Mesodermal cell (in vitro differentiated cells): ENCODE results near the gene SFXN2. TPM values are rescaled to one million over a fixed set of nuclear protein-coding genes. Genes with fewer than 3 reads are reported as not detected.
"Not testable (repeated sequence)": the region's sequence is repeated elsewhere in the genome, so short reads cannot be mapped to it uniquely, and the experiment has no call there.

Experiments
- H3K27ac ChIP-seq: 2 replicates; pipeline ENCODE4 v1.7.0; 2013; ENCODE audit warnings: mild to moderate bottlenecking, low read depth, low read length, moderate library complexity; ENCODE audit not compliant: severe bottlenecking
- H3K36me3 ChIP-seq: 2 replicates; pipeline ENCODE4 v1.7.1; 2013; ENCODE audit warnings: mild to moderate bottlenecking, low read length, moderate library complexity; ENCODE audit not compliant: control insufficient read depth, insufficient read depth
- H3K4me1 ChIP-seq: one replicate; pipeline ENCODE4 v1.7.1; 2013; ENCODE audit warnings: mild to moderate bottlenecking, low read length; ENCODE audit not compliant: insufficient read depth, control insufficient read depth, poor library complexity, severe bottlenecking
- H3K4me3 ChIP-seq: 2 replicates; pipeline ENCODE4 v1.7.0; 2013; ENCODE audit warnings: low read length, control low read depth, mild to moderate bottlenecking; ENCODE audit not compliant: insufficient read depth, poor library complexity, severe bottlenecking; ENCODE audit errors: extremely low read depth
- H3K9me3 ChIP-seq: 2 replicates; pipeline ENCODE4 v1.7.1; 2013; ENCODE audit warnings: mild to moderate bottlenecking, low read length, moderate library complexity; ENCODE audit not compliant: control insufficient read depth
- WGBS, 2 experiments: methylation state at CpG; one replicate each; pipeline ENCODE4 v1.1.5; 2013; ENCODE audit warnings: missing lambda C conversion rate in 2 of 2; ENCODE audit not compliant: insufficient coverage in 2 of 2; 5-methylcytosine and 5-hydroxymethylcytosine counted together
- polyA plus RNA-seq, 2 experiments: library from polyadenylated mRNA; stranded (reverse); fragments of 50-300 nt; gene quantifications; one replicate each; pipeline ENCODE4 v1.2.3, GENCODE V29; 2013

Gene SFXN2
- polyA plus RNA-seq (2013, experiment 1 of 2): 6.2 TPM
- polyA plus RNA-seq (2013, experiment 2 of 2): 4.7 TPM

DNA sequence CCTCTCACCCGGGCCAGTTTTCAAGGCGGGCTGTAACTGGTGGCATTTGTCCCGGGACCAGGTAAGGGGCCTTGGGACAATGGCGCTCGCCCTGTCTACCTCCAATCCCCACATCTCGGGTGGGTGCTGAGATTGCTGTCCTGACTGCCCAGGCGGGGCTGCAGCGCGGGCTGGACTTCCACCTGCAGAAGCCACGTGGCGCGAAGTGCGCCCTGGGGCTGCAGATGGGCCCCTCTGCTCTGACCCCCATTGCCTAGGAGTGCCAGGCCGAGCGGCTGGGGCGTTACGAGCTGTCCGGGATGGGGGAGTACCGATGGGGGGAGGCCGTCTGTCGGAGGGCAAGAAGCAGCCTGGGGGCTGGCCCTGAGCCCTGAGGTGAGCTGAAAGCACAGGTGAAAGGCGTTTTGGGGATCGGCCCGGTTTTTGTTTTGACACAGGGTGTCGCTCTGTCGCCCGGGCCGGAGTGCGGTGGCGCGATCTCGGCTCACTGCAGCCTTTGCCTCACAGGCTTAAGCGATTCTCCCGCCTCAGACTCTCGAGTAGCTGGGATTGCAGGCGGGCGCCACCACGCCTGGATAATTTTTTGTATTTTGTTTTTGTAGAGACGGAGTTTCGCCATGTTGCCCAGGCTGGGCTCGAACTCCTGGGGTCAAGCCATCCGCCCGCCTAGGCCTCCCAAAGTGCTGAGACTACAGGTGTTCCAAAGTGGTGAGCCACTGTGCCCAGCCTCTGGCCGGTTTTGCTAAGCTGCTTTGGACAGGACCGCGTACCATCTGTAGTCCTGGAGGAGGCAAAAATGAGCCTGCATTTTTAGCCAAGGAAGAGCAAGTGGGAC lies at the start of gene SFXN2:
SFXN2 (plus strand) TSS at position 16 of the 835 bp plus-strand sequence. CDS start 12,001 bp downstream, outside the sequence.
- WGBS, 2 experiments: 4% methylated on average over 36 to 43 of the region's 46 CpGs
- Histone ChIP-seq H3K36me3 (no peaks in the 10 kb centered on the region), H3K9me3 (no peaks in the 10 kb centered on the region), H3K4me1 (peaks cover 41% of the 10 kb centered on the region), H3K27ac (peak within 1 kb of the TSS; percentile 87), H3K4me3 (peak within 1 kb of the TSS; percentile 64)

DNA sequence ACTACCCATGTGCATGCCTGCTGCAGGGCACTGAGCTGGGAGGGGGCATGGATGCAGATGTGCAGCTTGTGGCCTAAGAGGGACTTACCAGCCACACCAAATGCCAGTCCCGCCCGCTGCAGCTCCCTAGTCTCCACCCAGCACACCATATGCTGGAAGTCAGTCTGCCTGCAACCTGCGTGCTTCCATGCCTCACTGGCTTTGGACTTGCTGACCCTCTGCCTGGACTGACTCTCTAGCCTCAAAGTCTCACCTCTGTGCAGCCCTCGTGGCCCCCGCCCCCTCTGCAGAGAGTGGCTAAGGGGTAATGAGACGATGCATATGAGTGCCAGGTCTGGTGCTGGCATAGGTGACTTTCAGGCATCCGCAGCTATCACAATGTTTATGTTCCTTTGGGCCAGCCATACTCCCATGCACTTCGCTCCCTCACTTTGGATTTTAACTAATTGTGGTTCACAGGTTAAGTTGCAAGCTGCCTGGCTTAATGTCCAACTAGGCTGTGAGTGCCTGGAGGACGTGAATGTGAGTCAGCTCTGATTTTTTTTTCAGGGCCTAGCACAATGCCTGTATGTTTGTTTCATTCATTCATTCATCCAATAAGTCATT lies 48.4 kb upstream of the SFXN2 start:
- peaks cover 36% of the 10 kb centered on the region for H3K4me1 ChIP-seq
- no peak overlapping the region for H3K4me3 ChIP-seq
- WGBS, 2 experiments: 94 to 98% methylated on average over 8 to 9 of the region's 9 CpGs
- no peak overlapping the region for H3K27ac ChIP-seq
- H3K9me3 ChIP-seq: no peaks in the 10 kb centered on the region
- no peaks in the 10 kb centered on the region for H3K36me3 ChIP-seq

DNA sequence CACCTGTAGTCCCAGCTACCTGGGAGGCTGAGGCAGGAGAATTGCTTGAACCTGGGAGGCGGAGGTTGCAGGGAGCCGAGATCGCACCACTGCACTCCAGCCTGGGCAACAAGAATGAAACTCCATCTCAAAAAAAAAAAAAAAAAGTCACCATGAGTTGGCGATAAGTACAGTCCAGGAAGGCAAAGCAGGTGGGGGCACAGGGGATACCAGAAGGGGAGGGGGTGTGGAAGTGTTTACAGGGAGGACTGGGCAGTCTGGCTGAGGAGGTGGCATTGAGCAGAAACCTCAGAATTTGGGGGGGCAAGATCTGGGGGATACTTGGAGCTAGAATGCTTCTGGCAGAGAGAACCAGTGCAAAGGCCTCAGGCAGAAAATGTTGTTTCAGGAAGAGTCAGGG lies 47.0 kb upstream of the SFXN2 start:
- H3K36me3 ChIP-seq, H3K4me3 ChIP-seq, H3K9me3 ChIP-seq, H3K27ac ChIP-seq: not testable (repeated sequence)
- peaks cover 36% of the 10 kb centered on the region for H3K4me1 ChIP-seq
- 100% methylated on average over 1 of the region's 4 CpGs; no CpG with 5 or more reads in 1 of the 2 experiments for WGBS, 2 experiments

DNA sequence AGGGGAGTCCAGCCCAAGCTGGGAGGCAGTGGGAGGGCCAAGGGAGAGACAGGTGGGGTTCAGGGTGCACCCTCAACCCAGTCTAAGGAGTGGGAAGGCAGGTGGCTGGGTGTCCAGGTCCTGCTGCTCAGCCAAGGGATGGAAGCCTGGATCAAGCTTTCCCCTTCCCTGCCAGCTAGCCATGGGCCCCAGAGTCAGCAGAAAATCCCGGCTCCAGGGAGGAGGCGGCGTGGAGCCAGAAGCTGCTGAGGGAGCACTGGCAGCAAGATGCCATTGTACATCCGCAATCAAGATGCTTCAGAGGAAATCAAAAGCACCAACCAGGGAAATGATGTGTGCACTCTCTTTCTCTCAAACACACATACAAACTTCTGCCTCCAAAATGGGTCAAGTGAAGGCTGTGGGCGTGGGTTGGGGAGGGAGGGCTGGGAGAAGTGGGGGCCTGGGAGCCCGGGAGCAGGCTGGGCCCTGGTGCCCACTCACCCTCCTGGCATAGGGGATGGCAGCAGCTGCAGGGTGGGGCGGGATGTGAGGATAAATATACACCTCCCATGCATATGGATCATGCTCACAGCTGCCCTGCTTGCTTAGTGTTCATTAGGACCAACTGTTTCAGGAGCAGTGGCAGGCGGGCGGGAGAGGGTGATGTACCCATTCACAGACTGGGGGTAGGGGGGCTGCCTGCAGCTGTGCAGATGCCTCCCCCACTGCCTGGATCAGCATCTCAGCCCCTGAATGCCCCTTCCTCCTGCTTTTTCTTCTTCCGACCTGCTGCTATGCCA lies 45.9 kb upstream of the SFXN2 start:
- H3K9me3 ChIP-seq: no peaks in the 10 kb centered on the region
- no peaks in the 10 kb centered on the region for H3K36me3 ChIP-seq
- H3K4me1 ChIP-seq: peaks cover 44% of the 10 kb centered on the region
- WGBS, 2 experiments: 97 to 100% methylated on average over 1 to 7 of the region's 10 CpGs
- no peak overlapping the region for H3K4me3 ChIP-seq
- no peak overlapping the region for H3K27ac ChIP-seq

GRCh38 chr10:102669206-102670064 lies 45.0 kb upstream of the SFXN2 start:
- Histone ChIP-seq H3K4me3 (no peak overlapping the region), H3K36me3 (no peaks in the 10 kb centered on the region), H3K9me3 (no peaks in the 10 kb centered on the region), H3K4me1 (peaks cover 53% of the 10 kb centered on the region), H3K27ac (peak overlapping the region; percentile 2)
- WGBS, 2 experiments: 70 to 73% methylated on average over 5 of the region's 7 CpGs

DNA sequence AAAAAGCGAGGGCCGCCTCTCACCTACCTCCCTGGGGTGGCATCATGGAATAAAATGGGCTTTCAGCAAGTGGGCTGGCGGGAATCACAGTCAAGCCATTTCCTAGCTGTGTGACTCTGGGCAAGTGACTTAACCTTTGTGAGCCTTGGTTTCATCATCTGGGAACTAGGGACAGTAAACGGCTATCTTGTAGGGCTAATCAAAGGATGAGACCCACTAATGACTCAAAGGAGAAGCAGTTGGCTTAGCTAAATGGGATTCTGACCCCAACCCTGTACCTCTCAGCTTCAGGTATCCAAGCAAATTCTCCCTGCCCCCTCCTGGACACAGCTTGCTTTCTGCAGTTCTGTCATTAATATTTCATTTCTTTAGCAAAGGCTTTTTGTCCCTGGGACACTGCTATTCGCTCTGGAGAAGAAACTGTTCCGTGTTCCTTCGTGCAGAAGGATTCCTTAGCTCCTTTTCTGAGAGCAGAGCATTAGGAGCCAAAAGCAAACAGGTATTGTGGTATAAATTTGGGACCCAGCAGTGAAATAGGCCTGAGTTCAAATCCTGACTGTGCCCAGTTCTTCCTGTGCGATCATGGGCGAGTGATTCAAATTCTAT lies 44.3 kb upstream of the SFXN2 start:
- no peaks in the 10 kb centered on the region for H3K36me3 ChIP-seq
- no peak overlapping the region for H3K4me3 ChIP-seq
- no peaks in the 10 kb centered on the region for H3K9me3 ChIP-seq
- WGBS, 2 experiments: 88 to 95% methylated on average over 7 to 9 of the region's 9 CpGs
- H3K27ac ChIP-seq: peak overlapping the region; percentile 2
- H3K4me1 ChIP-seq: peaks cover 61% of the 10 kb centered on the region

DNA sequence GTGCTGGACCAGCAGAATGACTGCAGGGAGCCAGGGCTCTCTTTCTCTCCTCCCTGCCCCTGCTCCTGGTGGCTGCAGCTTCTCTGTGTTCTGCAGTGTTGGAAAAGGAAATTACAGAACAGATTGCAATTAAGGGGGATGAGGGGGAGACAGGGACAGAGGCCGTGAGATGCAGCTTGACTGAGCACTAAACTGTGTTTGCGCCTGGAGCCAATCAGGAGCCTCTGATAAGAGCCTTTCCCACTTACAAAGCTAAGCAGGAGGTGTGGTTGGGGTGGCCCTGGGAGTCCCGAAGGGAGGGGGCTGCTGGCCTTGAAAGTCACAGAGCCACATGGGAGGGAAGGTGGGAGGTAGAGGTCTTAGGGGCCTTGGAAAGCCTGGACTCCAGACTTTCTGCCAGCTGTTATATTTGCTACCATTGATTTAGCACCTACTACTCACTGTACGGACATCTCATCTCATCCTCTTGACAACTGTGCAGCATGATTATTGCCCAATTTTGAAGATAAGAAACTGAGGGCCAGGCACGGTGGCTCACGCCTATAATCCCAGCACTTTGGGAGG lies 43.5 kb upstream of the SFXN2 start:
- Histone ChIP-seq H3K36me3 (no peaks in the 10 kb centered on the region), H3K27ac (peak overlapping the region; percentile 62), H3K4me1 (peaks cover 69% of the 10 kb centered on the region), H3K4me3 (no peak overlapping the region), H3K9me3 (no peaks in the 10 kb centered on the region)
- 75 to 90% methylated on average over 3 to 5 of the region's 6 CpGs for WGBS, 2 experiments

GRCh38 chr10:102673236-102673818 lies 41.1 kb upstream of the SFXN2 start:
- WGBS, 2 experiments: 76 to 91% methylated on average over 8 to 9 of the region's 13 CpGs
- no peaks in the 10 kb centered on the region for H3K9me3 ChIP-seq
- H3K4me1 ChIP-seq: peaks cover 84% of the 10 kb centered on the region
- no peak overlapping the region for H3K4me3 ChIP-seq
- H3K27ac ChIP-seq: peak overlapping the region; percentile 92
- H3K36me3 ChIP-seq: no peaks in the 10 kb centered on the region

GRCh38 chr10:102673819-102674511 lies 40.5 kb upstream of the SFXN2 start:
- peak overlapping the region; percentile 3 for H3K4me3 ChIP-seq
- peak overlapping the region; percentile 92 for H3K27ac ChIP-seq
- H3K36me3 ChIP-seq: no peaks in the 10 kb centered on the region
- peaks cover 84% of the 10 kb centered on the region for H3K4me1 ChIP-seq
- no peaks in the 10 kb centered on the region for H3K9me3 ChIP-seq
- WGBS, 2 experiments: 37 to 43% methylated on average over 8 to 10 of the region's 19 CpGs
